GM18867 (cell line): ENCODE data around the gene WWP2.
"Not testable (repeated sequence)": the region's sequence is repeated elsewhere in the genome, so short reads cannot be mapped to it uniquely, and the experiment has no call there.

Source experiments
- ATAC-seq: cut with Tn5 transposase; IDR thresholded peaks from one replicate; pipeline ENCODE4 v1.9.1; 2021; ENCODE audit warnings: mild to moderate bottlenecking, moderate library complexity; ENCODE audit not compliant: unreplicated experiment

The WWP2 gene

GRCh38 chr16:69853481-69853880 lies 91.3 kb downstream of the WWP2 start:
- ATAC-seq, result no peak

- not testable (repeated sequence) for ATAC-seq
These were observed 92.6 kb downstream of the WWP2 start for GRCh38 chr16:69854776-69855175.

GRCh38 chr16:69855592-69855991 lies 93.5 kb downstream of the WWP2 start:
- ATAC-seq, result no peak

- no peak for ATAC-seq
These were observed 96.3 kb downstream of the WWP2 start for GRCh38 chr16:69858191-69859104.

GRCh38 chr16:69859105-69859989 lies 97.2 kb downstream of the WWP2 start:
- ATAC-seq, result no peak

- ATAC-seq, result no peak
These were observed 98.4 kb downstream of the WWP2 start for GRCh38 chr16:69860233-69861231.

- no peak for ATAC-seq
These were observed 99.3 kb downstream of the WWP2 start for GRCh38 chr16:69861292-69862030.

- ATAC-seq, result no peak
These were observed 101.5 kb downstream of the WWP2 start for GRCh38 chr16:69863401-69864281.

- no peak for ATAC-seq
These were observed 103.6 kb downstream of the WWP2 start for GRCh38 chr16:69865701-69866100.

GRCh38 chr16:69867784-69868560 lies 105.8 kb downstream of the WWP2 start:
- ATAC-seq, result no peak

GRCh38 chr16:69870761-69871160 lies 108.6 kb downstream of the WWP2 start:
- no peak for ATAC-seq

GRCh38 chr16:69871708-69872107 lies 109.6 kb downstream of the WWP2 start:
- no peak for ATAC-seq

- ATAC-seq, result no peak
These were observed 110.8 kb downstream of the WWP2 start for GRCh38 chr16:69872888-69873287.

GRCh38 chr16:69873783-69874182 lies 111.7 kb downstream of the WWP2 start:
- ATAC-seq, result no peak

- no peak for ATAC-seq
These were observed 112.1 kb downstream of the WWP2 start for GRCh38 chr16:69874271-69874670.

GRCh38 chr16:69880640-69881133 lies 118.6 kb downstream of the WWP2 start:
- no peak for ATAC-seq

GRCh38 chr16:69881141-69881540 lies 119.0 kb downstream of the WWP2 start:
- no peak for ATAC-seq

GRCh38 chr16:69883744-69884143 lies 121.6 kb downstream of the WWP2 start:
- ATAC-seq, result no peak
